ENCODE measurements around the gene RPS4Y1. TPM values are rescaled to one million over a fixed set of nuclear protein-coding genes. Genes with fewer than 3 reads are reported as not detected.
A peak's percentile ranks its signal among the peaks of the same experiment; 100 is the strongest.

Gene RPS4Y1
- total and polyA plus RNA-seq, 2 donors (not counting 3 experiments of a cell fraction or from before 2014, with no cell fraction given) = 335 to 704 TPM

DNA sequence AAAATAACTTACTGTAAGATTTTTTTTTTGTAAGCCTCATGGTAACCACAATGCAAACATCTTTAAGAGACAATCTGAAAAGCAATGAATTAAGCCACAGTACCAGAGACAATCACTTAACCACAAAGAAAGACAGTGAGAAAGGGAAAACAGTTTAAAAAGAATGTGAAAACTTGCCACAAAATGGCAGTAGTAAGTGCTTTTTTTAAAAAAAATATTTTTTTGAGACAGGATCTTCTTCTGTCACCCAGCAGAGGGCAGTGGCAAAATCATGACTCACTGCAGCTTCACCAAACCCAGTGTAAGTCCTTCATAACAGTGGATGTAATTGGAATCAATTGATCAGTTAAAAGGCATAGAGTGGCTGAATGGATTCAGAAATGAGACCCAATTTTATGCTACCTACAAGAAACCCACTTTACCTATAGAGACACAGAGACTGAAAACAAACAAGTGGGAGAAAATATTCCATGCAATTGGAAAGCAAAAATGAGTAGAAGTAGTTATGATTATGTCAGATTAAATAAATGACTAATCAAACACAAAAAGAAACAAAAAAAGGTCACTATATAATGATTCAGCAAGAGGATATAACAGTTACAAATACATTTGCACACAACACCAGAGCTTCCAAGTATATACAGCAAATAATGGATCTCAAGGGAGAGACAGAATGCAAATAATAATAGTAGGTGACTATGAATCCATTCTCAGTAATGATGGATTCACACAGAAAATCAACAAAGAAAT is 71.8 kb downstream of the RPS4Y1 start:
- ChIA-PET CTCF (interaction anchor here (1.1 kb wide), 1 partner anchor 10 kb away, joined by 5 read pairs; no protein-coding TSS in a partner anchor), POLR2A (no interaction called here)
- H3K9me1 ChIP-seq (replicated peaks; ENCODE audit: control insufficient read depth, extremely low read depth, insufficient read depth, low read length) = no peaks in the 10 kb centered on the region
- H3K4me3 ChIP-seq (replicated peaks in 1 of 3; ENCODE audit: insufficient read depth in 1 of 3, low read depth in 1 of 3, low read length in 3 of 3) = no peak overlapping the region
- intact Hi-C loops (cut with micrococcal nuclease) (no loop called here), dilution Hi-C loops (cut with MboI; ENCODE audit: extremely low pct_ligation_motif_present, low sequenced_read_pairs) (no loop called here)
- no TSS peak for BruUV-seq (replicated peaks)
- no peak overlapping the region for H2AFZ ChIP-seq (ENCODE audit: low read depth, low read length)
- no peak overlapping the region for H3K27ac ChIP-seq (ENCODE audit: insufficient read depth, low read depth, low read length)
- FAIRE-seq = peak; percentile 64
- H3K79me2 ChIP-seq (ENCODE audit: control insufficient read depth, insufficient read depth, low read length) = no peaks in the 10 kb centered on the region
- H3K36me3 ChIP-seq (ENCODE audit: control insufficient read depth in 2 of 2, extremely low read depth in 1 of 2, insufficient read depth in 2 of 2, low read length in 2 of 2) = no peaks in the 10 kb centered on the region
- no peaks in the 10 kb centered on the region for H3K9me3 ChIP-seq (replicated peaks; ENCODE audit: control insufficient read depth, insufficient read depth, low read length)
- H4K20me1 ChIP-seq (replicated peaks; ENCODE audit: control insufficient read depth, extremely low read depth, insufficient read depth, low read length) = no peaks in the 10 kb centered on the region
- TF ChIP-seq JUN (IDR thresholded peaks at IDR 0.05; ENCODE audit: borderline replicate concordance, insufficient read depth, insufficient read length, low read depth) (peak; percentile 22), EZH2 (IDR thresholded peaks at IDR 0.05; ENCODE audit: borderline replicate concordance, low read depth, low read length, severe bottlenecking) (no peak), POLR2AphosphoS5 (IDR thresholded peaks at IDR 0.05; ENCODE audit: insufficient read depth, low read depth, low read length) (no peak), GATA2 (IDR thresholded peaks at IDR 0.05; ENCODE audit: insufficient read depth, insufficient read length, low read depth, low read length) (no peak), POLR2A (IDR thresholded peaks at IDR 0.05; ENCODE audit: low read depth, low read length) (no peak), MYC (IDR thresholded peaks at IDR 0.05; ENCODE audit: low read depth, low read length) (no peak)
- TF ChIP-seq, protein P1, sequence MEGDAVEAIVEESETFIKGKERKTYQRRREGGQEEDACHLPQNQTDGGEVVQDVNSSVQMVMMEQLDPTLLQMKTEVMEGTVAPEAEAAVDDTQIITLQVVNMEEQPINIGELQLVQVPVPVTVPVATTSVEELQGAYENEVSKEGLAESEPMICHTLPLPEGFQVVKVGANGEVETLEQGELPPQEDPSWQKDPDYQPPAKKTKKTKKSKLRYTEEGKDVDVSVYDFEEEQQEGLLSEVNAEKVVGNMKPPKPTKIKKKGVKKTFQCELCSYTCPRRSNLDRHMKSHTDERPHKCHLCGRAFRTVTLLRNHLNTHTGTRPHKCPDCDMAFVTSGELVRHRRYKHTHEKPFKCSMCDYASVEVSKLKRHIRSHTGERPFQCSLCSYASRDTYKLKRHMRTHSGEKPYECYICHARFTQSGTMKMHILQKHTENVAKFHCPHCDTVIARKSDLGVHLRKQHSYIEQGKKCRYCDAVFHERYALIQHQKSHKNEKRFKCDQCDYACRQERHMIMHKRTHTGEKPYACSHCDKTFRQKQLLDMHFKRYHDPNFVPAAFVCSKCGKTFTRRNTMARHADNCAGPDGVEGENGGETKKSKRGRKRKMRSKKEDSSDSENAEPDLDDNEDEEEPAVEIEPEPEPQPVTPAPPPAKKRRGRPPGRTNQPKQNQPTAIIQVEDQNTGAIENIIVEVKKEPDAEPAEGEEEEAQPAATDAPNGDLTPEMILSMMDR (IDR thresholded peaks at IDR 0.05; ENCODE audit: extremely low read depth in 1 of 2, insufficient read depth in 1 of 2, low read depth in 1 of 2, low read length in 2 of 2) = peak; percentile 17 to 37
- TF ChIP-seq, protein P2, sequence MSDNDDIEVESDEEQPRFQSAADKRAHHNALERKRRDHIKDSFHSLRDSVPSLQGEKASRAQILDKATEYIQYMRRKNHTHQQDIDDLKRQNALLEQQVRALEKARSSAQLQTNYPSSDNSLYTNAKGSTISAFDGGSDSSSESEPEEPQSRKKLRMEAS (IDR thresholded peaks at IDR 0.05; ENCODE audit: insufficient read depth, insufficient read length) = no peak
- H3K4me2 ChIP-seq (ENCODE audit: insufficient read depth, low read length) = no peak overlapping the region
- no peak overlapping the region for H3K9ac ChIP-seq (replicated peaks; ENCODE audit: extremely low read depth, insufficient read depth, low read length)
- no peaks in the 10 kb centered on the region for H3K27me3 ChIP-seq (ENCODE audit: control insufficient read depth in 2 of 2, insufficient read depth in 2 of 2, low read length in 2 of 2)
- H3K4me1 ChIP-seq (ENCODE audit: control insufficient read depth, extremely low read depth, insufficient read depth, low read length) = no peaks in the 10 kb centered on the region
- peak; percentile 27 for DNase-seq (ENCODE audit: low read depth, low spot score)

Small RNA genes within 50 kb of the gene (small RNA-seq; reads per million reads assigned to genes)
- not detected for gene TOMM22P2 (ENCODE audit: insufficient read depth, insufficient read length, low read depth, low replicate concordance)

Other genes with a start within 250 kb of the RPS4Y1 start
- gene SRY, start 53.9 kb upstream of the RPS4Y1 start, total RNA-seq = not detected in 2 replicates
- not detected in 2 replicates for gene SRY, start 53.9 kb upstream of the RPS4Y1 start, polyA plus RNA-seq
- gene ZFY, start 93.8 kb downstream of the RPS4Y1 start, total RNA-seq = 10.8 and 15.1 TPM in 2 replicates
- 2.1 and 3.1 TPM in 2 replicates for gene ZFY, start 93.8 kb downstream of the RPS4Y1 start, polyA plus RNA-seq

Measured in endothelial cell of umbilical vein (primary cell).